ENCODE data around the gene TGIF2.

The TGIF2 gene

DNA sequence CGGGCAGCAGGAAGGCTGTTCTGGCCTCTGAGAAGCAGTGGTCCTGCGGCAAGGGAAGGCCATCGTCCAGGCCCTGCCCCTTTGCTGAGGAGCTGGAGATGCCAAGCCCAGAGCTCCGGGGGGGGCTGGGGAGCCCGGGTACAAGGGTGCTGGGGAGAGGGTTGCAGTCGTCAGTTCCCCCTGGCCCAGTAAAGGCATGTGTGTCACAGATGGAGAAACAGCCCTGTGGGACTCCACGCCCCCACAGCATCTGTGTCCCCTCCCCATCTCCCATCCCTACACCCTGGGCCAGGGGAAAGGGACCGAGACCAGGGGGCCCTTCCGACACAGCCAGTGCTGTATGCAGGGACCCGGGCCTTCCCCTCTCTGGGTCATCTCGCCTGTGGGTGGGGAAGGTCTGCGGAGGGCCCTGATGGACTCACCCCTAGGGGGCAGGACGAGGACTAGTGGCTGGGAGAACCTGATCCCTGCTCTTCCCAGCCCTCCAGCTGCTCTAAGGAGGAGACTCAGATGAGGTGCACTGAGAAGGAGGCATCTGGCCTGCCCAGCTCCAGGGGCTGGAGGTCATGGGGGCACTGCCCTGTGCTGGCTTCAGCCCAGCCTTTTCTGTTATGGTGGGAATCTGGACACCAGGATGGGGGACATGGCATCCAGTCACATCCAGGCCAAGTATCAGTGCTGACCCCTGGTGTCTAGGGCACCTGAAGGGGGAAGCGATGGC is 31.5 kb upstream of the TGIF2 start:
- H3K4me3 ChIP-seq (ENCODE audit: low read depth, low read length) = peak overlapping the region; percentile 62
- no peak for DNase-seq (ENCODE audit: low read depth)
- TF ChIP-seq, protein P1, sequence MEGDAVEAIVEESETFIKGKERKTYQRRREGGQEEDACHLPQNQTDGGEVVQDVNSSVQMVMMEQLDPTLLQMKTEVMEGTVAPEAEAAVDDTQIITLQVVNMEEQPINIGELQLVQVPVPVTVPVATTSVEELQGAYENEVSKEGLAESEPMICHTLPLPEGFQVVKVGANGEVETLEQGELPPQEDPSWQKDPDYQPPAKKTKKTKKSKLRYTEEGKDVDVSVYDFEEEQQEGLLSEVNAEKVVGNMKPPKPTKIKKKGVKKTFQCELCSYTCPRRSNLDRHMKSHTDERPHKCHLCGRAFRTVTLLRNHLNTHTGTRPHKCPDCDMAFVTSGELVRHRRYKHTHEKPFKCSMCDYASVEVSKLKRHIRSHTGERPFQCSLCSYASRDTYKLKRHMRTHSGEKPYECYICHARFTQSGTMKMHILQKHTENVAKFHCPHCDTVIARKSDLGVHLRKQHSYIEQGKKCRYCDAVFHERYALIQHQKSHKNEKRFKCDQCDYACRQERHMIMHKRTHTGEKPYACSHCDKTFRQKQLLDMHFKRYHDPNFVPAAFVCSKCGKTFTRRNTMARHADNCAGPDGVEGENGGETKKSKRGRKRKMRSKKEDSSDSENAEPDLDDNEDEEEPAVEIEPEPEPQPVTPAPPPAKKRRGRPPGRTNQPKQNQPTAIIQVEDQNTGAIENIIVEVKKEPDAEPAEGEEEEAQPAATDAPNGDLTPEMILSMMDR (IDR thresholded peaks at IDR 0.05; ENCODE audit: low read depth, low read length, missing control alignments) = peak; percentile 45
- in situ Hi-C loops (cut with HindIII; ENCODE audit: low sequenced_read_pairs) = no loop called here

GRCh38 chr20:36542516-36543183 is 30.7 kb upstream of the TGIF2 start:
- peak overlapping the region; percentile 62 for H3K4me3 ChIP-seq (ENCODE audit: low read depth, low read length)
- TF ChIP-seq, protein P1 (IDR thresholded peaks at IDR 0.05; ENCODE audit: low read depth, low read length, missing control alignments) = no peak
- in situ Hi-C loops (cut with HindIII; ENCODE audit: low sequenced_read_pairs) = no loop called here
- DNase-seq (ENCODE audit: low read depth) = no peak

DNA sequence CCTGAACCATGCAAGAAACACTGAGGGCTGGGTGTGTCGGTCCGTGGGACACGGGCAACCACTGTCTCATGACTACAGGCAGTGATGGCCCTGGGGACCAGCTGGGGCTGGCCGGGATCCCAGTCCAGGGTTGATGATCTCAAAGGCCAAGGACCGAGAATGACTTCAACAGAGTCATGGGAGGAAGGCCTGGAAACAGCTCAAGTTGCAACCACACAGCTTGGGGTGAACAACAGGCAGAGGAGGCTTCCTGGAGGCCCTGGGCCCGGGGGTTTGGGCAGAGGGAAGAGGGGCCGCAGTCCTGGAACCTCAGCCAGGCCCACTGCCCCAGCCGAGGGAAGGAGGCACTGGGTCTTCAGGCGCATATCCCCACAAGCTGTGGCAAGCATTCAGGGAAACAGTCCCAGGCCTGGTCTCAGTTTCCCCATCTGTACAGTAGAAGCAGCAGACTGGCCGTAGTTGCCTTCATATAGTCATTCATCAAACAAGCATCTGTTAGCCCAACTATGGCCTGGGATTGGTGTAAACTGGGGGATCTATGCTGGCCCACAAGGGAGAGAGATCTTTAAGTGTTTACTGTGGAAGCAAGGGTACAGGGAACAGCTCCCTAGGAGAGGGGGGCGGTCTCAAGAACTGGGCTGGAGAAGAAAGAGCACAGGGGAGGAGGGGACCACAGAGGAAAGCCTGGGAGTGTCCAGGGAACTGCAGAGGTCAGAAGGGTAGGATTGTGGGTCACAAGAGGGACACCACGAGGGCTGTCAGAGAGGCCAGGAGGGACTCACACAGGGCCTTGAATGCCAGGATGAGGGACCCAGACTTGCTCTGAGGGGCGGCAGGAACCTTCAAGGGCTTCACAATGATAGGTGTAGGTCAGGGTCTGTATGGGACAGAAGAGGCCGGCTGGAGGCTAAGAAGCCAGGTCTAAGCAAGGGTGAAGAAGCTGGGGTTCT is 29.9 kb upstream of the TGIF2 start:
- in situ Hi-C loops (cut with HindIII; ENCODE audit: low sequenced_read_pairs) = no loop called here
- TF ChIP-seq, protein P1 (IDR thresholded peaks at IDR 0.05; ENCODE audit: low read depth, low read length, missing control alignments) = no peak

DNA sequence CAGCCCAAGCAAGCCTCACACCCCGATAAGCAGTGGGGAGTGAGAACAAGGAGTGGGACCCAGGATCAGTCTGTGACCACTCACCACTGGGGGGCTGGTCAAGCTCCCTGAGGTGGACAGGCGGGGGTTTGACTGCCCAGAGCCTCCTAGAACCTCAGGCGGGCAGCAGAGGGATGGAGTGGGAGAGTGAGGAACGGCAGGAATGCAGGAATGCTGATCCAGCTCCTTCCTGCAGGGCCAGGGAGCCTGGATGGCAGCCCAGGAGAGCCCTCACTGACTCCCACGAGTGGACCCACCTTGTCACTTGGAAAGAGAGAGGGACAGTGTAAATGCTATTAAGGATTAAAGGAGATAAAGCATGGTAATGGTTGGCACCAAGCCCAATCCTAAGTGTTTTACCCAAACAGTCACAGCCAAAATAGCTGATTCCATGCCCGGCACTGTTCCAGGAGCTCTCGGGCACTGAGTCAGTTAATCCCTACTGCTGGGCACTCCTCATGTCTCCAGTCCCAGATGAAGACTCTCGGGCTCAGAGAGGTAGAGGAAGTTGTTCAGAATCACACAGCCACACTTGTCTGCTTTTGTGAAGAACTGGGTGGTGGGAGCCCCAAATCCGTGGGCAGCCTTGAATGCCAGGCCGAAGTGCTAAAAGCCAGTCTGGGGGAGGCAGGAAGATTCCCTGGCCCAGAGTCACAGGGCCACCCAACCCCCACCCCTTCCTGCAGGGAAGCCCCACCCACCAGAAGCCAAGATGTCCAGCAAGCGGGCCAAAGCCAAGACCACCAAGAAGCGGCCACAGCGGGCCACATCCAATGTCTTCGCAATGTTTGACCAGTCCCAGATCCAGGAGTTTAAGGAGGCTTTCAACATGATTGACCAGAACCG is 29.0 kb upstream of the TGIF2 start:
- TF ChIP-seq, protein P1 (IDR thresholded peaks at IDR 0.05; ENCODE audit: low read depth, low read length, missing control alignments) = no peak
- DNase-seq (ENCODE audit: low read depth) = peak; percentile 37
- in situ Hi-C loops (cut with HindIII; ENCODE audit: low sequenced_read_pairs) = no loop called here
- no peak overlapping the region for H3K4me3 ChIP-seq (ENCODE audit: low read depth, low read length)

More for the DNA sequence above, 29.9 kb upstream of the TGIF2 start:
- DNase-seq (ENCODE audit: low read depth) = no peak
- H3K4me3 ChIP-seq (ENCODE audit: low read depth, low read length) = peak overlapping the region; percentile 62

- no peak for DNase-seq (ENCODE audit: low read depth)
- TF ChIP-seq, protein P1 (IDR thresholded peaks at IDR 0.05; ENCODE audit: low read depth, low read length, missing control alignments) = no peak
- no peak overlapping the region for H3K4me3 ChIP-seq (ENCODE audit: low read depth, low read length)
- in situ Hi-C loops (cut with HindIII; ENCODE audit: low sequenced_read_pairs) = no loop called here
Observed at GRCh38 chr20:36546111-36546736, 27.2 kb upstream of the TGIF2 start.
